Caki2 (cell line): ENCODE measurements around the gene IPP. TPM values are rescaled to one million over a fixed set of nuclear protein-coding genes. Genes with fewer than 3 reads are reported as not detected.
"Not testable (repeated sequence)": the region's sequence is repeated elsewhere in the genome, so short reads cannot be mapped to it uniquely, and the experiment has no call there.

Source experiments
- DNase-seq: peaks from one replicate; pipeline ENCODE4 v3.0.0-alpha.2; 2015; ENCODE audit warnings: low read depth
- in situ Hi-C: cut with HindIII; loops from 2 replicates; pipeline ENCODE4 v1.10.0; 2016; ENCODE audit warnings: low sequenced_read_pairs, low pct_unique_long_range_greater_than_20kb, mixed read lengths
- total RNA-seq: library from RNA; depleted of rRNA; stranded (reverse); fragments of >200 nt; shearing (Covaris generic); gene quantifications from 2 replicates; pipeline ENCODE4 v1.2.3, GENCODE V29; 2014; ENCODE audit warnings: low replicate concordance

Gene IPP
- total RNA-seq, 1 experiment from 2014 or later: 5.1 TPM

- in situ Hi-C loops: loop anchor here (25.0 kb wide), 1 partner anchor 124 kb away; the partner anchor contains the start of gene MAST2
- DNase-seq: peak; percentile 89
Observed at GRCh38 chr1:45687754-45688740, 62.4 kb downstream of the IPP start, which contains the start of gene TMEM69. TMEM69 (plus strand) TSS chr1:45688181; CDS start chr1:45691069, 2,888 bp downstream.

- in situ Hi-C loops: loop anchor here (25.0 kb wide), 1 partner anchor 125 kb away; the partner anchor contains the start of gene MAST2
- peak; percentile 98 for DNase-seq
Observed at GRCh38 chr1:45687014-45687753, 63.3 kb downstream of the IPP start.

- in situ Hi-C loops: loop anchor here (25.0 kb wide), 1 partner anchor 126 kb away; the partner anchor contains the start of gene MAST2
- DNase-seq: peak; percentile 93
Observed at GRCh38 chr1:45686288-45687013, 64.0 kb downstream of the IPP start, which contains the start of gene GPBP1L1. GPBP1L1 (minus strand) TSS chr1:45686533; CDS start chr1:45659087, 27,446 bp downstream.

DNA sequence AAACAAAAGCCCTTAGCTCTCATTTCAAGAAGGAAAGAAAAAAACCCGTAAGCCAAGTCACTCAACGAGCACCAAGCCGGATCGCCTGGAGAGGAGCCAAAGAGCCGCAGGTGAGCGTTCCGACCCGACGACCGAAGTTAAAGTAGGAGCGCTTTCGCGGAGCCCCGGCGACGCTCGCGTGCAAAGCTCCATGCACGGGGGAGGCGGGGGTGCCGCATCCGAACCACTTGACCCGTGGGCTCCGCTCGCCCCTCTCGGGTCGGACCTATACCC, 64.5 kb downstream of the IPP start:
- in situ Hi-C loops: loop anchor here (25.0 kb wide), 1 partner anchor 126 kb away; the partner anchor contains the start of gene MAST2

DNA sequence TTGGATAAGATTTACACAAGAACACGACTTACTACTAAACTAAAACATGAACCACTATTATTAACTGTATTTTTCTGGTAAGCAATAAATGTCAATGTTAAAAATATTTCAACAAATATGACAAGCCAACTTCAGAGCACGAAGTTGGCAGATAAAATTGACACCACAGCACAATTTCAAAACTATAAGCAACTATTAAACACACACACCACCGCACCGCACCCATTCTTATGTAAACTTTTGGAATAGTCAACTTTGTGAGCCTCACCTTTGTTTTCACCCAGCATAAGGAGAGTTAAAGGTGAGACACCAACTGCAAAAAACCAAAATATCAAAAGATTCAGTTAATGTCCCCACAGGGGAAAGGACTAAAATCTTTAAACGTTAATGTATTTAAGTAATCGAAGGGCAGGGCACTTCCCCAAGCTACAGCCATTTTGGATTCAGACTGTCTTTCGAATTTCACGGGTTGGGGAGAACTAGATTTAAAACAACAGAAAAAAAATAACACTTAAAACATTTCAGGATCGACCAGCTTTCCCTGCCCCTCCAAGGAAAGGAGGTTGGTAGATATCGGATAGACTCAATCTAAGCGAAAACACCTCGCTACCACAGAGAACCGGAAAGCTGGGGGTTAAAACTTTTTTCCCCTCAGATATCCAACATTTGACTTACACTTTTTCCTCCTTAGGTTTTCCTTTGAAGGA, 65.0 kb downstream of the IPP start:
- no peak for DNase-seq
- in situ Hi-C loops: loop anchor here (25.0 kb wide), 1 partner anchor 127 kb away; the partner anchor contains the start of gene MAST2

More for the DNA sequence above, 64.5 kb downstream of the IPP start:
- DNase-seq: no peak

DNA sequence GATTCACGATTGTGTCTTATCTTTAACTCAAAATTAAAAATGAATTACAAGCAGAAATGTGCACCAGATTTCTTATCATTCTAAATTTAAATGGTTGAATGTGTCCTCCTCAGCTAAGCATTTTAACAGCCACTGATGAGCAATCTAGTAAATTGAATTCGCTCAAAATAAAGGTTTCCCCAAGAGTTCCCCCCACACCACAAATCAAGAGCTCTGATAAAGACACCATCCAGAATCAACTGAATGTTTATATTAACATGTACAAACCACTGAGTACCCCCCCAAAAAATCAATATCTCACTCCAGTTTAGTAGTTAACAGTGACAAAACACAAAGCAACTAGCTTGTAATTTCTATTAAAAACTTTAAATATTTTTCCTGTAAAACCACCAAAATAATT, 66.1 kb downstream of the IPP start:
- in situ Hi-C loops: loop anchor here (25.0 kb wide), 1 partner anchor 128 kb away; the partner anchor contains the start of gene MAST2

GRCh38 chr1:45682942-45683341, 67.5 kb downstream of the IPP start:
- in situ Hi-C loops: loop anchor here (25.0 kb wide), 1 partner anchor 129 kb away; the partner anchor contains the start of gene MAST2
- no peak for DNase-seq

More for the DNA sequence above, 66.1 kb downstream of the IPP start:
- DNase-seq: no peak

DNA sequence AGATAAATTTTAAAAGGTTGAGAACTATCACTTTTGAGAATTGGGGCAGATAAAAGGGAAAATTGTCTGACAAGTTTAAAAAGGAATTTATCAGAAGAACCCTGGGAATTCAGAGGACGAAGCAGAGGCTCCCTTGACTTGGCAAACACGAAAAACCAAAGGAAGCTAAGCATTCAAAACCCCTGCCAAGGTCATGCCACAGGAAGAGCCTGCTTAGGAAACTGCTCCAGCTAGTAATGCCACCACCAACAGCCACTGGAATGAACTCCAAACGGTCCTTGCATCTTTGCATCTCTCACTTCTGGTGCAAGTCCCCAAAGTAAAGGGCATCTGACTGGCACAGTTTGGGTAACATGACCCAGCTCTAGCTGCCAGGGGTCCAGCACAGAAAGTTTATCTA, 71.3 kb downstream of the IPP start:
- in situ Hi-C loops: loop anchor here (25.0 kb wide), 1 partner anchor 133 kb away; the partner anchor contains the start of gene MAST2
- DNase-seq: no peak

DNA sequence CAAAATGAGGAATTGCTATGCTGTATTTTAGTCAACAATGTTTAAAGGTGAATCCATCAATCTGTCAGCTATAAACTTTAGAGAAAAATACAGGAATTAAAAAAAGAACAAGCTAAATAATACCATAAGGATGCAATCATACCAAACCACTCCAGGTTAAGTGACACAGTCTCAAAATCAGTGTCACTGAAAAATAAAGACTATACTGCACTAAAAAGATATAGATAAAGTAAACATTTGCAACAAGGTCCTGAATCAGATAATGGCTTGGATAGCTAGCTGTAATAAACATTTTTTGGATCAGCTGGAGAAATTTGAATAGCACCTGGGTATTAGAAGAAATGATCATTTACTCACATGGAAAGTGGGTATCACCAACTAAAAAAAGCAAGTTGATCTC, 72.0 kb downstream of the IPP start:
- in situ Hi-C loops: loop anchor here (25.0 kb wide), 1 partner anchor 134 kb away; the partner anchor contains the start of gene MAST2
- no peak for DNase-seq

GRCh38 chr1:45677751-45678245, 72.7 kb downstream of the IPP start:
- DNase-seq: no peak
- in situ Hi-C loops: loop anchor here (25.0 kb wide), 1 partner anchor 135 kb away; the partner anchor contains the start of gene MAST2

- in situ Hi-C loops: loop anchor here (25.0 kb wide), 1 partner anchor 136 kb away; the partner anchor contains the start of gene MAST2
- DNase-seq: not testable (repeated sequence)
Observed at GRCh38 chr1:45676553-45676952, 73.9 kb downstream of the IPP start.

- DNase-seq: no peak
- in situ Hi-C loops: no loop called here
Observed at GRCh38 chr1:45674478-45674877, 76.0 kb downstream of the IPP start.

GRCh38 chr1:45673956-45674355, 76.5 kb downstream of the IPP start:
- in situ Hi-C loops: no loop called here

DNA sequence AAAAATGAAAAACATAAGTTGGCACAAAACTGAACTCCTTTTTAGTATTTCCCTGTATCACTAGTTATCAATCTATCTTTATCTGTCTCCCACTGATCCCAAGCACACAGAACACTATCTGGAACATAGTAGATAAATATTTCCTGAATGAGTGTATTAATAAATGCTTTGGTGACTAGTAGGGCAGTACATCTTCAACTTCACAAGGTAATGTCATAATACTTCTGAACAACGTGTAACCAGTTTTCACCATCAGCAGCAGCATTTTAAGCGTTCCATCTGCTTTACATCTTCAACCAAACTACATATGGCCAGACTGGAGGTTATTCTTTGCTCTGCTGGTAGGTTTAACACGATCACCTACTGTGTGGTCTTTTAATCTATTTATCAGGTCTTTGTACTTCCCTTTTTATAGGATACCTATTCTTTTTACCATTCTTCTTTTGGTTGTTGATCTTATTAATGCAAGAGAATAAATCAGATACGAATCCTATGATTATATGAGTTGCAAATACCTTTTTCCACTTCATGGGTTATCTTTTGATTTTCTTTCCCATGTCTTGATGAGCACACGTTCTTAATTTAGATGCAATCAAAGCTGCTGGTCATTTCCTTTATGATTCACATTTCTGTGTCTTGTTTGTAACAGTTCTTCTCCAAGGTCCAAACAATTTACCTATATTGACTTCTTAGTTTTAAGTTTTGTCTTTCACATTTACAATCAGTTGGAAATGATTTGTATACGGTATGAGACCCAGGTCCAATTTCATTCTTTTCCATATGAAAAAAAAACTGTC, 80.4 kb downstream of the IPP start:
- in situ Hi-C loops: no loop called here
- DNase-seq: no peak

More at GRCh38 chr1:45673956-45674355, 76.5 kb downstream of the IPP start:
- no peak for DNase-seq

- in situ Hi-C loops: no loop called here
- DNase-seq: no peak
Observed at GRCh38 chr1:45669379-45669778, 81.1 kb downstream of the IPP start.

DNA sequence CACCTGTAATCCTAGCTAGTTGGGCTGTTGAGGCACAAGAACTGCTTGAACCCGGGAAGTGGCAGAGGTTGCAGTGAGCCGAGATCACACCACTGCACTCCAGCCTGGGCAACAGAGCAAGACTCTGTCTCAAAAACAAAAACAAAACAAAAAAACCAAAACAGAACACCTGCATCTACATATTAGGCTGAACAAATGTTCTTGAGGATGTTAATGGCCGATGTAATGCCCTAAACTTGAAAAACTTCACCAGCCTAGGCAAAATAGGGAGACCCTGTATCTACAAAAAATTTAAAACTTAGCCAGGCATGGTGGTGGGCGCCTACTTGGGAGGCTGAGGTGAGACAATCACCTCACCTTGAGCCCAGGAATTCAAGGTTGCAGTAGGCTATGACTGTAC, 81.9 kb downstream of the IPP start:
- in situ Hi-C loops: no loop called here
- DNase-seq: no peak
